ENCODE measurements around the gene MRPL58. TPM values are rescaled to one million over a fixed set of nuclear protein-coding genes. Genes with fewer than 3 reads are reported as not detected.
A peak's percentile ranks its signal among the peaks of the same experiment; 100 is the strongest.

The MRPL58 gene
- total RNA-seq, 1 experiment from 2014 or later, result 41.9 TPM

GRCh38 chr17:74972107-74972972 is 40.1 kb upstream of the MRPL58 start, which contains the start of gene HID1:
TSS of gene HID1 (minus strand) at chr17:74972759. CDS start at chr17:74972656, 103 bp downstream.
- Mint-ChIP-seq H3K4me1 (peaks cover 12% of the 10 kb centered on the region), H3K27ac (no peak within 1 kb of the TSS), H3K4me3 (peak within 1 kb of the TSS; percentile 90), H3K27me3 (ENCODE audit: low read depth) (peaks cover 55% of the 10 kb centered on the region), H3K9me3 (no peaks in the 10 kb centered on the region), H3K36me3 (no peaks in the 10 kb centered on the region)
- ATAC-seq (peak; percentile 83), DNase-seq (ENCODE audit: low spot score) (peak; percentile 89)
- ChIA-PET CTCF (interaction anchor here (0.6 to 7.5 kb wide), 21 partner anchors 10 to 159 kb away, joined by 3 to 133 read pairs (median 6); partner anchors contain the start of genes ATP5PD, CDR2L, FADS6 and KCTD2), POLR2A (interaction anchor here (0.7 to 2.0 kb wide), 5 partner anchors 10 to 99 kb away, joined by 3 to 15 read pairs (median 4); partner anchors contain the start of genes CDR2L, FDXR and MRPL58)
- TF ChIP-seq JUN (CRISPR knock-in tag; IDR thresholded peaks at IDR 0.05) (no peak), ZBTB43 (CRISPR knock-in tag; IDR thresholded peaks at IDR 0.05) (no peak), ZNF396 (CRISPR knock-in tag; IDR thresholded peaks at IDR 0.05; ENCODE audit: borderline replicate concordance) (no peak), RELA (CRISPR knock-in tag; IDR thresholded peaks at IDR 0.05; ENCODE audit: borderline replicate concordance) (no peak), TCF7 (CRISPR knock-in tag; IDR thresholded peaks at IDR 0.05; ENCODE audit: low read depth) (no peak), ZNF425 (CRISPR knock-in tag; conservative IDR thresholded peaks at IDR 0.05) (no peak), KAT7 (CRISPR knock-in tag; IDR thresholded peaks at IDR 0.05; ENCODE audit: borderline replicate concordance) (0 out of 2 replicates have a peak, but pooled peaks have one; percentile 33), USF1 (CRISPR knock-in tag; IDR thresholded peaks at IDR 0.05) (no peak), CTCF (IDR thresholded peaks at IDR 0.05) (no peak), ZBTB21 (CRISPR knock-in tag; IDR thresholded peaks at IDR 0.05; ENCODE audit: borderline replicate concordance) (no peak), MAX (CRISPR knock-in tag; IDR thresholded peaks at IDR 0.05) (no peak), PRRX2 (CRISPR knock-in tag; IDR thresholded peaks at IDR 0.05) (no peak), GRHL2 (CRISPR knock-in tag; IDR thresholded peaks at IDR 0.05; ENCODE audit: insufficient replicate concordance, severe bottlenecking) (no peak), ATF2 (CRISPR knock-in tag; IDR thresholded peaks at IDR 0.05; ENCODE audit: borderline replicate concordance, low read depth) (no peak), GABPB1 (CRISPR knock-in tag; IDR thresholded peaks at IDR 0.05) (peak; percentile 67), ERG (CRISPR knock-in tag; IDR thresholded peaks at IDR 0.05) (no peak), SMAD3 (CRISPR knock-in tag; IDR thresholded peaks at IDR 0.05; ENCODE audit: borderline replicate concordance) (no peak), FOXP4 (CRISPR knock-in tag; IDR thresholded peaks at IDR 0.05) (0 out of 2 replicates have a peak, but pooled peaks have one; percentile 12), MXD4 (CRISPR knock-in tag; IDR thresholded peaks at IDR 0.05; ENCODE audit: borderline replicate concordance) (no peak), TP53 (CRISPR knock-in tag; IDR thresholded peaks at IDR 0.05) (no peak), SOX15 (CRISPR knock-in tag; IDR thresholded peaks at IDR 0.05) (no peak), ESRRA (CRISPR knock-in tag; IDR thresholded peaks at IDR 0.05; ENCODE audit: borderline replicate concordance) (no peak), USF2 (CRISPR knock-in tag; IDR thresholded peaks at IDR 0.05) (0 out of 2 replicates have a peak, but pooled peaks have one; percentile 8)

Data from WTC11 (cell line).